ENCODE results near the gene POFUT2.

GRCh38 chr21:45329261-45330074 lies 41.8 kb upstream of the POFUT2 start:
- TF ChIP-seq CTCF (IDR thresholded peaks at IDR 0.05): no peak
- TF ChIP-seq POLR2A (IDR thresholded peaks at IDR 0.05): peak in 1 of 2 donors; percentile 28
